ENCODE results near the gene BCAR3.
"Not testable (repeated sequence)": the region's sequence is repeated elsewhere in the genome, so short reads cannot be mapped to it uniquely, and the experiment has no call there.

Gene BCAR3

DNA sequence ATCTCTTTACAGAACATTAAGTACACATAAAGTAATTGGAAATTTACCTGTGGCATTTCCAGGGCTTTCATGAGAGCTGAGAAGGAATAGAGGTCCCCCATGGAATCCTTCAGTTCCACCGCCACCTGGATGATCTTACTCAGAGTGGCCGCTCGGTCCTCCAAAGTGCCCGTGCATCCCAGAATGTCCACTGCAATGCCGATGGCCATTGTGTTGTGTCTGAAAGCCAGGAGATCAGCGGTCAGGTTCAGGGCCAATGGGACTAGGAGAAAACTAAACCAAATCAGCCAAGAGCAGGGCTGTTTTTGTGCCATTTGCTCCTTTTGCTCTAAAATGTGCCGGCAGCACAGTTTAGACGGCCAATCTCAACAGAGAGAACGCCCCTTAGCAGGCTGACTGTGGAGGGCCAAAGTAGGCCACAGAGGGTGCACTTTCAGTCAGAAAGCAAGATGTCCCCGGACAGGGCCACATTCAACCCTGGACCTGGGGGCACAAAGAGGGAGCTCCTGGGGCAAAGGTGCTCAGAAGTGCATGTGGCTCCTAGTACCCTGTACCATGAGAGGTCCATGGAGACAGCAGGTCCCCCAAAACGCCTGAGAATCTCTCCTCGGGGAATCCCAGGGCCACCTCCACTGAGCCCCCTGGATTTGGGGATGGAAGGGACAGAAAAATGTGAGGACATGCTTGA lies 109.9 kb downstream of the BCAR3 start:
- DNase-seq, result no peak

DNA sequence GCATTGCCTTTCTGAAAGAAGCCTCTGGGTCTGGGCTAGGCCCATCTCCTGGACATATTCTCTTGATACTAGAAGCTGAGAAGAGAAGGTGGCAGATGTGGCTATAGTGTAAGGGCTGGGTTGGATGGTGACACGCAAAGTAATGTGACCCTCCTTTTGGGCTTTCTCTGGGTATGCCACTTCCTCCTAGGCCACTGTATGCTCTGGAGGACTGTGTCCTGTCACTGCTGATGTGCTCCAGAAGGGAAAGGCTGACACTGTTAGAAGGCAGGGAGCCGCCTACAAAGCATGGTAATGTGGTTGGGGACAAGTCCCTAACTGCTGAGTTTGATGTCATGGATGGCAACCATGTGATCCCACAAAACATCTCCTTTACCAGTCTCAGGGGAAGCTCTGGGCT lies 112.1 kb downstream of the BCAR3 start:
- DNase-seq, result no peak

DNA sequence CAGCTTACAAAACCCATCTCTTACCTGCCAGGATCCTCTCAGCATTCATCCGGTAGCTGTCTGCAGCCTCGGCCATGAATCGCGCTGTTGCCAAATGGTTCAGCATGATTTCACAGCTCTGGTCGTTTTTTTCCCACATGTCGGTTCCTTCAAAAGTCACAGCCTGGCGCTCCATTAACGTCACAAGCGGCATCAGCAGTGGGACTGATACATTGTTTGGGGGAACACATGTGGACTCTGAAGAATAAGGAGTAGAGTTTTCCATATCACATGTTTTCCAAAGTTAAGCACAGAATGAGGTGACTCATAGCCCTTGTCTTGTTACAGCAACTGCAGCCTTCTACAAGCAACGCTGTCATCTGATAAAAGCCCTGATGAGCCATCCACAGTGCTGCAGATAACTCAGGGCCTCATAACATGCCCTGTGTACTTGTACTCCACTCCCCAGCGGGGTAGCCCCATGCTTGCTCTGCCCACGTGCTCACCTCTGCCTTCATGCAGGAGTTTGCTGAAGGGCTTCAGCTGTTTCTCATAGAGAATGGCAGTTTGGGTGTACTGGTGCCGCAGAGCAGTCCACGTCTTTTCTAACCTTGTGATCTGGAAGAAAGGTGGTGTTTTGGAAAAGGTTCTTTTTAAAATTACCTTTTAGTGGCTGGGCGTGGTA lies 114.2 kb downstream of the BCAR3 start:
- DNase-seq, result no peak

DNA sequence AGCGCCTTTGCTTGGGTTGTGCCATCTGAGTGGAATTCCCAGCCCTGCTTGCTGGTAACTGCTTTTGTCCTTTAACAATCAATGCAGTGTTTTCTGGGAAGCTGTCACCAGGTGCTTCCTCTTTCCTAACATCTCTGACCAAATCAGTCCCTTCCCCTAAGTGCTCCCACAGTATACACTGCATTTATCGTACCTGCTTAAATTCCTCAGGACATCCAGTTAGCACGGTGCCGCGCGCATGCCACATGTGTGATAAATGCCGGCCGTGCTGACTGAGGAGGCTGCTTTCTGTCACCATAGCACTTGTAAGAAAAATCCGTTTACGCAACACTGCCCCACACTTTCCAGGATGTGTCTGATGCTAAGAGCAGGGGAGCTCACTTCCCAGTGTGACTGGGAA lies 115.4 kb downstream of the BCAR3 start:
- no peak for DNase-seq

DNA sequence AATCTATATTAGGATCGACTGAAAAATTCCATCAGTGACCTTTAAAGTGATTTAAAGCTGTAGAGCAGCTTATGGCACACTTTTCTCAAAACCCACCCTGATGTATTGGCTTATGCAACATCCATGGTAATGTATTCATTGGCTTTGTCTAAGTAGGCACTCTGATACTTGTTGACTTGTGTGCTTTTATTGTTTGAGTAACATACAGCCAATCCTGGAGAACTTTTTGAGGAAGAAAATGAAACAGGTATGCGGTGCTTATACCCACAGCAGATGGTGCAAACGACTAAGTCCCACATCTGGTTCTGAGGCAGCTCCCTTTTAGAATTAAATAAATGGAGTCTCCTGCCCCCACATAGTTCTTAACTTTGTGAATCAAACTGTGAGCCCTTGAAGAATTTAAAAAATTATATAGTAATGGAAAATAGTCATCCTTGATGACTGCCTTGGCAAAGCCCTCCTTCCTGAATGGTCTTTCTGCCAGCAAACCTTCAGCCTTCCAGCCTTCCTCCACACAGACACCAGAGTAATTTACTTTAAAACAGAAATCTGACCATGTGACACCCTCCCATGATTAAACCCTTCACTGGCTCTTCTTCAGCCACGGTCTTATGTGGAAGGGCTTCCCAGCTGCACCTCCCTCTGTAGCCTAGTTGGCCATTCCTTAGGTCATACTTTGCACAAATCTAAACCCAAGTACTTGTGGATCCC lies 116.0 kb downstream of the BCAR3 start:
- DNase-seq, result no peak

DNA sequence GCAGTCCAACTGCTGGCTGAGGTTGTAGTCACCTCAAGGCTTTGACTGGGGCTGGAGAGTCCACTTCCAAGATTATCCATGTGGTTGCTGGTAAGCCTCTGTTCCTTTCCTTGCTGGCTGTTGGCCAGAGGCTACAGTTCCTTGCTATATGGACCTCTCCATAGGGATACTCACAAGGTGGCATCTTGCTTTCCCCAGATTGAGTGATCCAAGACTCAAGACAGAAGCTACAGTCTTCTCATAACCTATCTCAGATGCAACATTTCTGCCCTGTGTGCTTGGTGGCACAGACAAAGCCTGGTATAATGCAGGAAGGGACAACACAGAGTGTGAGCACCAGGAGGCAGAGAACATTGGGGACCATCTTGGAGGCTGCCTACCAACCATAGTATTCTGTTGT lies 121.9 kb downstream of the BCAR3 start:
- DNase-seq, result no peak

DNA sequence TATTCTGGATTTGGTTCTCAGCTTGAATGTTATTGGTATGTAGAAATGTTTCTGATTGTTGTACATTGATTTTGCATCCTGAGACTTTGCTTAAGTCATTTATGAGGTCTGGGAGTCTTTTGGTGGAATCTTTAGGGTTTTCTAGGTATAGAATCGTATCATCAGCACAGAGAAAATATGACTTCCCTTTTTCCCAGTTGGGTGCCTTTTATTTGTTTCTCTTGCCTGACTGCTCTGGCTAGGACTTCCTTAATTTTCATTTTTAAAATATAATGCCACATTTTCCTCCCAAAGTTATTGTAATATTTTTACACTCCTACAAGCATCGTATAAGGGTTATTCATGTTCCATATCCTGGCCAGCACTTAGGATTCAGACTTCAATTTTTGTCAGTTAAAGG lies 122.6 kb downstream of the BCAR3 start:
- DNase-seq, result no peak

DNA sequence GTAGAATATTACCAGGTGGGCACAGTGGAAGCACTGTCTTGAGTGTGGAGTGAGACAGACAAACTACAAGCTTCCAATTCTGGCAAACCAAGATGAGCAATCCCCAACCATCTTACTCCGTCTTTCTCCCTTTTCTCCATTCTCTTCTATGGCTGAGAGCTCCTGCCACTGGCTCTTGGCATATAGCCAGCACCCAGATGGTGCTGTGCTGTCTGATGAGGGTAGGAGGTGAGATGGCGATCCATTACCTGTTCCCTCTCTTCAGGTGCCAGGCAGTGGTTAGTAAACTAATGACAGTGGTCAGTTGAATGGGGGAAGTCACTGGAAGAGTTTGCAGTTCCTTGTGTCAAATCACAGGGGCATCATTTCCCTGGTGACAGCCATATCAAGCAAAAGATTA lies 125.3 kb downstream of the BCAR3 start:
- no peak for DNase-seq

DNA sequence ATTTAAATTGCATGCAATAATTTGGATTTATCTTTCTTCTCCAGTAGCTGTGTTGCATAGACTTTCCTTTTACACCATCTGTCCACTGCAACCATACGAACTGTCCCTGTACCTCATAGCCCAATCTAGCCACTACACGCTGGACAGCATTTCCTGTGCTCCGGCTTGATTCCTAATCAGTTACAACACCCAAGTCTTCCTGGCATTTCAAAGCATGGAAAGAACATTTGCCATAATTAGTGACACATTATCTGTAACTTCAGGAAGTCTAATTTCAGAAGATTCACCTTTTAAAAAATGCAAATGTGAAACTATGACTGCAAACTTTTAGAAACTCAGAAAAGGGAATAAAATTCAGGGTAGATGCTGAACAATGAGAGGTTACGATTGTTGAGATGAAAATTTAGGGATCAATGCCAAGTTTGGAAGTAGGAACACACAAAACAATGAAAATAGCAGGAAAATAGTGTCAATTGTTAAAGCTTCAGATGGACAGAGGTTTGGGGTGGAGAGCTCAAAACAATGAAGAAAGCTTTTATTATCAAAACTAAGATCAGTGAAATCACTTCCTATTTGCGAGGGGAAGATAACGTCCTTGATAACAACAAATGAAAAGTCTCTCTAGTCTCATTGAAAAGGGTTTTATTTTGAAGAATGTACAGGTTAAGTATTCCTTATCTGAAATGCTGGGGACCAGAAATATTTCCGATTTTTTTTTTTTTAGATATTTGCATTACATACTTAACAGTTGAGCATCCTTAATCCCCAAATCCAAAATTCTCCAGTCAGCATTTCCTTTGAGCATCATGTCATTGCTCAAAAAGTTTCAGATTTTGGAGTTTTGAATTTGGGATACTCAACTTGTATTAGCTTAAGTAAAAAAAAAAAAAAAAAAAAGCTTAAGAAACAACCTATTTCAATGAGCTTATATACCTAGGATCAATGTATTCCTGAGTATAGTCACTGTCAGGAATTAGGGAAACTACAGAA lies 126.5 kb downstream of the BCAR3 start:
- no peak for DNase-seq

DNA sequence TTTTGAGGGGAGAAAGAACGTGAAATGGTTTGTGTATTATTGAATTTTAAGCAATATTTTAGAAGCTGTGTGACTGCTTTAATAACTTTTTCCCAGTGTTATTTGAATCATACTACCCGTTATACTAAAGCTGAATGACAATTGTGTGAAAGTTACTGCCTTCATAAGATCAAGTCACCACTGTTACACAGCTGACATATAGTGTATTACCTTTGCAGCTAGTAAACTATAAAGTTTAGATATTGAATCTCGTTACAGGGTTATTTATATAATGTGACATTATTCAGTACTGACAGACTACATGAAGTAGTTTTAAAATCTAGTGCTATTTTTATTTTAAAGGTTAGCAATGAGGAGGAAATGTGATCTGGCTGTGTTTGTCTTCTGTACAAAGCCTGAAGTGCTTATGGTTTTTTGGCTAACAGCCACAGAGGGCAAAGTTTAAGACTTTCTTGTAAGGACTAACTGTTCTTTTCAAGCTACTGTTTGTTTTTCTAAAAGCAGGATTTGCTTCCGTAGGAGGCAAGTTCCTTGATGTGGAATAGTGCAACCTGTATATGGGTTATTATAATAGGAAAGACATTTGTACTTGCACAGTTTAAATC lies 127.6 kb downstream of the BCAR3 start:
- not testable (repeated sequence) for DNase-seq

DNA sequence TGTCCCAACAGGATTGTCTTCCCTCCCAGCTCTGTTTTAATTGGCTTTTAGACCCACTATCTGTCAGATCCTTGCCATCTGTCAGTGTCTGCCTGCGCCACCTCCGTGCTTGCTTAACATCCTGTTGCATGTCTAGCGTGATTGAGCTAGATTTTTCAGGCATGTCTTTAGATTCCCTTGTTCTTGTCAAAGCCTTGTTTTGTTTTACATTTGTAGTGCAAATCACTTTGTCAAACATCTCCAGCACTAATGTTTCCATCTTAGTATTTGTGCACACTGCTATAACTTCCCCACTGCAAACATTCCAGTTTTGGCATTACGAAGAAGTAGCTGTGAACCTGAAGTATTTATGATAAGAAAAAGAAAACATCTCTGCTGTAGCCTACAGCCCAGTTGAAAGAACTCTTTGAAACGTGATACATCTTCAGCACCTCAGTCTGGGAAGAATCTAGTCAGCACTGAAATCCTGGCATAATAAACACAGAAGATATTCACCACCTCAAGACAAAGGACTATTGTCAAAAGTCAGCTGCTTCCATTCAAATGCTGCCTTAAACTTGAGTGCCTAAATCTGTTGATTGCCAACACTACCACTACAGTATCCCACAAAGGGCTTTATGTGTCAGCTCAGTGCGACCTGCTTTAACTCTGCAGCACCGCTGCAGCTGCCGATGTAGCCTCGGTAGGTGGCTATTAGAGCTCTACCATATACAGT lies 128.7 kb downstream of the BCAR3 start:
- no peak for DNase-seq

DNA sequence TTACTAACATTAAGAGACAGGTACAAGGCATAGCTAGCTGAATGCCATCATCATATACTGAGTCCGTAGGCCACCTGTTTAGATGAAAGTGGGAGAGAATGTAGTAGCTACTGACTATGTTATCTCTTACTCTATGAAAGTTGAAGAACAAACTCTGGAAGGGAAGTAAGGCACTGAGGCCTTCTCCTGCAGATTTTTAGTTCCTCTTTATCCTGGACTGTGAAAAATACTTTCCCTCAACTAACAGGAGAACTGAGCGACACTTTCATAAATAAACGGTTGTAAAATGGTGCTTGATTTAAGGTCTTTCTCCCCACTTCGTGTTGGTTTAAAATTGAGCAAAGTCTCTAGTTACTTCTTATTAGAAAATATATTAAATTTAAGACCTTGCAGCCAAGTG lies 131.8 kb downstream of the BCAR3 start:
- DNase-seq, result no peak

DNA sequence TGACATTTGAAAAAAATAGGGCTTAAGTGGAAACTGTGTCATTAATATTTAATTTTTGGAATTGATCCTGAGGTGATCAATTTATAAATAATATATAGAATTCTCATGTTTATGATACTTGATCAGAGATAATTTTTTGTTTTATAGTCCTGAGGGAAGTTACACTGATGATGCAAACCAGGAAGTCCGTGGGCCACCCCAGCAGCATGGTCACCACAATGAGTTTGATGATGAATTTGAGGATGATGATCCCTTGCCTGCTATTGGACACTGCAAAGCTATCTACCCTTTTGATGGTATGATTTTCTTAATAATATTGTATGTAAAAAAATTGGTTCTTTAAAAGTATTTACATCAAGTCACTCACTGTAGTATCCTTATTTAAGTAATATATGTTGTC lies 132.5 kb downstream of the BCAR3 start:
- no peak for DNase-seq

DNA sequence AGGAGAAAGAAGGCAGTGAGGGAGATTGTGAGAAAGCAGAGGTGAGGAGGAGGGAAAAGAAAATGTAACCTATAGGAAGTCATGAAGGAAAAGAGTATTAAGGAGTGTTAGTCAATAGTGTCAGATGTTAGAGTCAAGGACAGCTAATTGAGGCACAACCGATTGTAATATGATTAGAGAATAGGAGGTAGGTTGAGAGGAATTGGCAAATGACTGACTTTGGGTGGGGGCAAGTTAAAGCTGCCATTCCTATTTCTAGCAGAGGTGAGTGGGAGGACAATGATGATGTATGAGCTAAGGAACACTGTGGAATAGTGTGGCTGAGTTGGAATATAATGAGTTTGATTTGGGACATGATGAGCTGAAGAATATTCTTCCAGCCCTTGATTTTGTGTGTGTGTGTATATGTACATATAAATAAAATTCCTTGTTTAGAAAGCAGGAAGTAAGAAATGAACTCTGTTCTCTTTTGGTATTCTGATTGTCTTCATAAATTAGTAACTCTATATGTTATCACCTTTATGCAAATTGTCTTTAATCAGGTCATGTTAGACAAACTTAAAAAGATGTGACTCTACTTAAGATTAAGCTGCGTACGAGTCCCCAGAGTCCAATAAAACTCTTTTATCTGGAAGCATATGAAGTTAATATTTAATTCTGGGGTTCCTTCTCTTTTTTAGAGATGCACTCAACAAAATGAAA lies 135.3 kb downstream of the BCAR3 start:
- no peak for DNase-seq

DNA sequence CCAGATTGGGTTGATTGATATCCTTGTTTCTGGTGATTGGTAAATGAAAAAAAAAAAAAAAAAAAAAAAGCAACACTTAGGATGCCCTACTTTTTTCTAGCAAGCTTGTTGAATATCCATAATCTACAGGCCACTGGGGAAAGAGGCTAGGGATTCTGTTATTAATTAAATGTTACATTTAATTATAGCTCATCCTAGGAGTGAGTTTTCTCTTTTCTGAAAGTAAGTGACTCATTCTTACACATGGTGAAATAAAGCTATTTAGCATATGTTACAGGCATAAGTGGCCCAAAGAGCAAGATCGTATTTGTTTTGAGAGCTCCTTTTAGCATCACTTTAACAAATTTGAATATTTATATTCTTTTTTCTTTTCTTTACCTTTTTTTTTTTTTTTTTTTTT lies 139.2 kb downstream of the BCAR3 start:
- no peak for DNase-seq

DNA sequence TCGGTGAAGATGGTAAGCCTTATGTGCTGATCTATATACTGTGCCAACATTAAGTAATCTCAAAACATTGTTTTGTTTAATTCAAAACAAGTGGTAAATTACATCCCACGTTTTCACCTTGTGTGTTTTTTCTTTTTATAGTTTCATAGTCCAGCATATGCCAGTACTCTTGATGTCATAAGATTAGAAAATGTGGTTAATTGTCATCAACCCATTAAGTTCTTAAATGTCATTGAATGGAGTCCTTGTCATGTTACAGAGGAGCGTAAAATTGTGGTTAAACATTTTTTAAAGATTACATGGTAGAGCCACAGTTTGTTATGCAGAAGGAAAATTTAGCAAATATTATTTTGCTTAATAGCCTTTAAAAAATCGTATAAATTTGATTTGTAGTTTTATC lies 140.6 kb downstream of the BCAR3 start:
- DNase-seq, result no peak

DNA sequence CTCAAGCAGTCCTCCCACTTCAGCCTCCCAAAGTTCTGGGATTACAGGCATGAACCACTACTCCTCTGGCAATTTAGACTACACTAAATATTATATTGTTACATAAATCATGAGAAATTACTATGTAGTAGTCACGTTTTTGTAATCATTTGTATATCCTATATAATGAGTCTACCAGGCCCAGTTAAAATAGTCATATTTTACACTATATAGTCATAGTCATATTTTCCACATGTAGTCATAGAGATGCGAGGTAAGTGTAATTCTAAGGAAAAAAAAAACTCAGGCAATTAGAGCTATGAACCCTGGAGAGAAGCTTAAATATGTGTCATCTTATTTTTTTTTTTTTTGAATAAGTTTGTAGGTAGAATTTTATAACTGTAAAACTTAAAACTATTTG lies 143.7 kb downstream of the BCAR3 start:
- no peak for DNase-seq

DNA sequence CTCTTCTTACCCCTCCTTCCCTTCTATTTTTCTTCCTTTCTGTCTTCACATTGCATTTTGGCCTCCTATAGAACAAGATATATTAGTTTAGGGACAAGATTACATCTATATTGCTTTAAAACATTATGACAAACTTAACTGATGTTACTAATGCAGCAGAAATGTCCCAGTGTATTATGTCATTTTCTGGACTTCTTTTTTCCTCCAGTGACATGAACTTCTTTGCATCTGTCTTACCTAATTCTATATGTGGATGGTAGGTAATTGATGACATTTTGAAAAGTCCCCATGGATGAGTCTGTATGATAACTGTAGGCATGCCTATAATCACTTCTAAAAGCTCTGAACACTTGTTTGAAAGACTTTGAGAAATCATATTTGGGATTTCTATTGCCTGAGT lies 144.2 kb downstream of the BCAR3 start:
- no peak for DNase-seq

DNA sequence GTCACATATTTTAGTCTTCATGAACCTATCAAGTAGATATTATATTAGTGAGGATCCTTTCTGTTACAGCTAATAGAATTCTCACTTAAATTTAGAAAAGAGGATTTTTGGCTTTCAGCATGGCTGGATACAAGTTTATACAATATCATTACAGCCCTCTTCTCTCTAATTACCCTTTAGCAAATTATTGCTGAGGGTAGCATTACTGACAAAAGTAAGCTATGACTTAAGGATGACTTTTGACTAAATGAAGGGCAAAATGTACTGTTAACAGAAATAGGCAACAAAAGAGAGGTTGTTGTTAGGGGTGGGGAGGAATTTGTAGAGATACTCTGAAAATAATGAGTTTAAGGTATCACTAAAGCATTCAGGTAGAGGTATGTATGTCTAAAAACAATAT lies 148.0 kb downstream of the BCAR3 start:
- no peak for DNase-seq

DNA sequence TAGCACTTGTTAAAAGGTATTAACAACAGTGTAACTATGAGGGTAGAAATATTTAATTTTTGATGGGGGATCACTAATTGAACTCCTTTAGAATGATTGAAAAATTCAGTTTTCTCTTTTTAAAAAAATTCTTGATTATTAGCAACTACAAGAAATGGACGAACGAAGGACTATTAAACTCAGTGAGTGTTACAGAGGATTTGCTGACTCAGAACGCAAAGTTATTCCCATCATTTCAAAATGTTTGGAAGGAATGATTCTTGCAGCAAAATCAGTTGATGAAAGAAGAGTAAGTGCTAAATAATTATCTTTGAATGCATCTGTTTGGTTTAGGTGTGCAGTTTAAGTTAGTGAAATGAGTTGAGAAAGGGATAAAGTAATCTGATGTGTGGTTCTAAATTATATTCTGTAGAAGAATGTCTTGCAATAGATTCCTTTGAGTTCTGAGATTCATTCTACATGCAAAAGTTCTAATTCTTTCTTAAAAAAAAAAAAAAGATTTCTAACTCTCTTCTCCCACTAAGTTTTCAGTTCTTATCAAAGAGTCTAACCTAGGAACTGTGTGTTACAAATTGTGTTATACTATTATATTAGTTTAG lies 148.8 kb downstream of the BCAR3 start:
- no peak for DNase-seq

DNA sequence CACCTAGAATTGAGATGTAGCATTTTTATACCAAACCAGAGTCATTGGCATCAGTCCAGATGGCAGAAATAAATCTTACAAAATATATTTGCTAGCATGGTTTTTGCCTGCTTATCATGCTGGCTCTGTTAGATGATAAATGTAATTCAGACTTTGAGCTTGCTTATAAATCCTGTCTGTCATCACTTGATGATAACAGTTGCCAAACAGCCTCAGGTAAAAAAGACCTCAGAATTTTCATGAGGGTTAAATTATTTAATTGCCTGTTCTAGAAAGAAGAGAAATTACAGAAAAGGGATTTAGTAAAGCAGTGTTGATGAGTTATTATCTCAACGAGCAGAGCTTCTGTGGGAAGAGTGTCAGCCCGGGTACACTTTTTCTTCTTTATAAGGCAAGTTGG lies 150.4 kb downstream of the BCAR3 start:
- DNase-seq, result no peak
